NB4 (cell line): ENCODE measurements around the gene FHIT.
"Not testable (repeated sequence)": the region's sequence is repeated elsewhere in the genome, so short reads cannot be mapped to it uniquely, and the experiment has no call there.

Experiments used
- DNase-seq: peaks from one replicate; pipeline ENCODE4 v3.0.0; 2010; ENCODE audit warnings: low read depth
- H3K4me3 ChIP-seq: one replicate; pipeline ENCODE4 v1.5.1; 2011; ENCODE audit warnings: mild to moderate bottlenecking, low read depth, low read length, moderate library complexity
- CTCF ChIP-seq: IDR thresholded peaks from one replicate; pipeline ENCODE4 v1.5.1; 2012; ENCODE audit warnings: low read depth, low read length
- MAX ChIP-seq: IDR thresholded peaks from 2 replicates; pipeline ENCODE4 v1.6.1; 2011; ENCODE audit warnings: low read depth, low read length
- MYC ChIP-seq: IDR thresholded peaks from 2 replicates; pipeline ENCODE4 v1.6.1; 2011; ENCODE audit warnings: low read depth, low read length
- POLR2A ChIP-seq: IDR thresholded peaks from 2 replicates; pipeline ENCODE4 v1.6.1; 2011; ENCODE audit warnings: mild to moderate bottlenecking; ENCODE audit not compliant: insufficient read length; ENCODE audit errors: extremely low read depth

Gene FHIT

GRCh38 chr3:61029194-61029593 lies 222.1 kb downstream of the FHIT start:
- TF ChIP-seq MYC (no peak), CTCF (no peak), POLR2A (no peak), MAX (no peak)
- no peak overlapping the region for H3K4me3 ChIP-seq
- DNase-seq, result no peak

- no peak for TF ChIP-seq CTCF
- no peak for TF ChIP-seq POLR2A
- no peak for TF ChIP-seq MAX
- no peak for TF ChIP-seq MYC
- DNase-seq, result no peak
- no peak overlapping the region for H3K4me3 ChIP-seq
Measured at GRCh38 chr3:61018807-61019206, 232.4 kb downstream of the FHIT start.

GRCh38 chr3:61017028-61017427 lies 234.2 kb downstream of the FHIT start:
- not testable (repeated sequence) for DNase-seq

GRCh38 chr3:61015859-61016258 lies 235.4 kb downstream of the FHIT start:
- H3K4me3 ChIP-seq, result no peak overlapping the region
- TF ChIP-seq MYC (no peak), CTCF (no peak), POLR2A (no peak), MAX (no peak)
- DNase-seq, result no peak

More at GRCh38 chr3:61017028-61017427, 234.2 kb downstream of the FHIT start:
- not testable (repeated sequence) for H3K4me3 ChIP-seq

GRCh38 chr3:61015408-61015807 lies 235.8 kb downstream of the FHIT start:
- H3K4me3 ChIP-seq, result no peak overlapping the region
- no peak for DNase-seq
- TF ChIP-seq MYC (no peak), CTCF (no peak), MAX (no peak), POLR2A (no peak)

- DNase-seq, result peak; percentile 52
- TF ChIP-seq MYC (no peak), POLR2A (no peak), MAX (peak; percentile 77)
- no peak overlapping the region for H3K4me3 ChIP-seq
Measured at GRCh38 chr3:61008998-61009380, 242.3 kb downstream of the FHIT start.

GRCh38 chr3:61008153-61008997 lies 242.9 kb downstream of the FHIT start:
- TF ChIP-seq POLR2A, result no peak
- no peak for TF ChIP-seq CTCF
- no peak for TF ChIP-seq MYC
- no peak for TF ChIP-seq MAX
- H3K4me3 ChIP-seq, result no peak overlapping the region

More at GRCh38 chr3:61008153-61008997, 242.9 kb downstream of the FHIT start:
- DNase-seq, result no peak
